HG03432 (cell line): ENCODE data around the gene CCR1.
A peak's percentile ranks its signal among the peaks of the same experiment; 100 is the strongest.

Experiments
- ATAC-seq: cut with Tn5 transposase; IDR thresholded peaks from one replicate; pipeline ENCODE4 v1.9.1; 2021; ENCODE audit warnings: mild to moderate bottlenecking, moderate library complexity; ENCODE audit not compliant: unreplicated experiment

The CCR1 gene

DNA sequence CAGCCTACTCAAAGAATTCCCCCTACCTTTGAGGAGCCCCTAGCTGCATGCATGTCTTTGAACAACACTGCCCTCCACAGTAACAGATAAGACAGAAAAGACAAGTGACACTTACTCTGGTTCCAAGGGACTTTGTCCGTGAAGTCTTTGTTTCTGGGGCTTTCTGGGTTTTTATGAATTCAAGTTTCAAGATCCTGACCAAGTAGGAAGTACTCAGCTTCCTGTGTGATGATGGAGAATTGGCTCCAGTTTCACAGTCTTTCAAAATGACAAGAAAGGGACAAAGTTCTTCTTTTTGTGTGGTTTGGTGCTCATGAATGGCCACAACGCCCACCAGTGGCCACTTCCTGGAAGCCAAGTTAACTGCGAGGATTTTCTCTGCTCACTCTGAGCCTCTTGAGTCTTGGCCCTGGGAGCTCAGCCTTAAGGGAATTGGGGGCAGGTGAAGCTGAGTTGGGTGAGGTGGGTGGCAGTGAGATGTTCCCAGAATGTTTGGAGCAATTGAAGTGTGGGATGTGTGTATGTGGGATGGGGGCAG is at the start of gene CCR1:
TSS of gene CCR1 (minus strand) at position 147 of the 538 bp plus-strand sequence. CDS start 4,000 bp downstream, outside the sequence.
- peak; percentile 61 for ATAC-seq

DNA sequence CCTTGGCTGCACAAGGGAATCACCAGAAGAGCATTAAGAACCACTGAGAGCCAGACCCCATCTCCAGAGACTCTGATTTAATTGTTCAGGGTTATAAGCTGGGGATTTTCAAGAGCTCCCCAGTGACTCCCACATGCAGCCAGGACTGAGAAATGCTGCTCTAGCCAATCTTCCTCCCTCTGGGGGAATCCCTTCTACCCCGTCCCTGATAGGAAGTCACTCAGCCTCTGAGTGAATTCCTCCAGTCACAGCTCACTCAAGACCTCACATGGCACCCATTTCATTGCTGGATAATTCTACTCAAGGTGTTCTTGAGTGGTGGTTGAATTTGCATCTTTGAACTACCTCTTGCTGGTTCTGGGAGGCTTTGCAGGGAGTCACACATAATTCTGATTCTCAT is 44.9 kb upstream of the CCR1 start:
- no peak for ATAC-seq

DNA sequence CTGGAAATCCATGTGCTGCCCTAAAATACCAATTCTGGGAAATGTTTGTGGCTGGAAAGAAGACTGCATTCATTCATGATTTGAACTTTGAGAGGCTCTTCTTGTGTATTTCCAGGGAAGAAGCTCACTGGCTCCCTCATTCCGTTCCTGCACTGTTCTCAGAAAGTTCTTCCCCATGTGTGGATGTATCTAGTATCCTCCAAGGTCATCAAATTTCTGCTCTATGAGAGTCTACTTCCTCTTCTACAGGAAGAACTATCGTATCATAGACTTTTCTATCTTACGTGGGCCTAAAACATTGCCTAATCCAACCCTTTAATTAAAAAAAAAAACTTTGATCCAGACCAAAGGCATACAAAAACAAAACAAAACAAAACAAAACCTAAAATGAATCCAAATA is 37.0 kb upstream of the CCR1 start:
- no peak for ATAC-seq

DNA sequence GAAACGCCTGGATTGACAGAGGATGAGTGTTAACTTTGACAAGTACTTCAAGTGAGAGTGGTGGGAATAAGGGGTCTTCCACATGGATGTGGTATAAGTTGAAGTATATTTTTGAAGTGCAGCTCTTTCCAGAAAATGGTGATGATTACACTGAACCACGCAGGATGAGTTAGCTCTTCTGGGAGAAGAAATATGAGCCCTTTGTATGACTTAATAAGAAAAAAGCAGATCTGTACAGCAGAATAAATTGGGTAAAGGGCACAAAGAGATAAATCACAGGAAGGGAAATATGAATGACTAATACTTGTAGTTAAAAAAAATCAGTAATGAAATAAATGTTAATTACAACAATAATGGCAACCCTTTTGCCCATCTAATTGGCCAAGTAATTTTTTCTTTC is 35.4 kb upstream of the CCR1 start:
- ATAC-seq = no peak

DNA sequence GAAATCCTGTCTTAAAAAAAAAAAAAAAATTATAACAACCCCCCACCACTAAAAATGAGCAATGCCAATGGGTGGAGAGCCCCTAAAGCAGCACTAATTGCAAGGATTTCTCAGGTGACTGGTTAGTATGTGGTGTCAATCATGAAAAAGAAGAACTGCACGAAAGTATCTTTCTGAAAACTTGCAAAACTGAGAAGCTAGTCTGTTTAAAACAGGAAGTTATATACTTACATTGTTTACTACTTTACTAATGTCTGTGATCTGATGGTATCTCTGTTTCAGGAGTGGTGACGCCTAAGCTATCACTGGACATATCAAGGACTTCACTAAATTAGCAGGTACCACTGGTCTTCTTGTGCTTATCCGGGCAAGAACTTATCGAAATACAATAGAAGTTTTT is 34.0 kb upstream of the CCR1 start, which contains the start of gene CCR3:
TSS of gene CCR3 (plus strand) at position 341 of the 400 bp plus-strand sequence. CDS start 22,699 bp downstream, outside the sequence.
- no peak for ATAC-seq

DNA sequence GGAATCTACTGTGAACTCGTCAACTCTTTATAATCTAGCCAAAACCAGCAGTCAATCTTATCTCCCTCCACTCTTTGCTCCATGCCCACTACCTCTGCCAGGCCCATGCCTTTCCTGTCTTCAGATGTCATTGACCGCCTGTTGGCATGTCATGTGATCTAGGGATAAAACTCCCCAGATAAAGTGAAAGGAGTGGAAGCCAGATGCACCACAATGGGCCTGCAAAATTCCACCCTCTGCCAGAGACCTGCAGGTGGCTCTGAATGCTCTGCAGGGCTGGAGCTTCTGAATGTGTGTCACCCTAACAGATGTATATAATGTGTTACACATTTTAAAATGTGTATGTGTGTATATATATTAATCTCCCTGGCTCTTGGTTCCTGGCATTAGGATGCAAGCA is 31.8 kb upstream of the CCR1 start:
- ATAC-seq = no peak

DNA sequence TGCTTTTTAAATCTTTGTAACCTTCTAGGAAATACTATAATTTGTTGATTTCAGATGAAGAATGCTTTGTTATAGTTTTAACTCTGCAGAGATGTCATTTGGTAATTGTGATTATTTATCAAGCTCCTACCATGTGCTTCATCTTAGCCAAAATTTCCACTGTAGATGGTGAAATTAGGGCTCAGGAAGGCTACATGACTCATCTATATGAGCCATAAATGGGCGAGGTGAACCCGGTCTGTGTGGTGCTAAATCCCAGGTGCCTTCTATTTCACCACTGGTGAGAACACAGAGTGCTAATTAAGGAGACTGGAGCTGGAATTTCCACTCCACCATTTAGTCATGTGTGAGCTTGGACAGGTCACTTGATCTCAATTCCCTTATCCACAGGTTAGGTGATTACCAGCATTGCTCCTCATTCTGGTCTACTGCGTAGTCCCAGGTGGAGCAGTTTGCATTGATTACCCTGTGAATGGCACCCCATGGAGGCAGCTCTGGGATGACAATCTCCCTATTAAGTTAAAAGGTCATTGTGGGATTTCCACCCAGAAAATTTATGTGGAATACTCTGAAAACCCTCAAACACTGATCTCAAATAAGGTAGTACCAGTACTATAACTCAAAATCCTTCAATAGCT is 31.3 kb upstream of the CCR1 start:
- ATAC-seq = no peak

DNA sequence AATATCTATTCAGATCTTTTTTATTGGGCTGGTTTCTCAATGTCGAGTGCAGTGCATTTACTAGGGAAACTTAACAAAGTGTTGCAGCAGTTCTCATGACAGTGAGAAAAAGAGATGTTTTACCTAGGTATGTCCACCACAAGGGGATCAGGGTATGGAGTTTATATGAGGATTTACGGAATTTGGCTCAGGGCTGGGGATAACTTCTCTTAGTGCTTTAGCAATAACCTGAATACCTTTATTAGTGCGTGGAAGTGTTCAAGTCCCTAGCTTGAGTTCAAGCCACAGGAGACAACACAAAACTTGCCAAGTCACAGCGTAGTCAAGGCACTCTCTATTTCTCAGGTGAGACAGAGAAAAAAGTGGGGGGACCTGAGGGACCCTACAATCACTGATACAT is 30.3 kb upstream of the CCR1 start:
- ATAC-seq = no peak

DNA sequence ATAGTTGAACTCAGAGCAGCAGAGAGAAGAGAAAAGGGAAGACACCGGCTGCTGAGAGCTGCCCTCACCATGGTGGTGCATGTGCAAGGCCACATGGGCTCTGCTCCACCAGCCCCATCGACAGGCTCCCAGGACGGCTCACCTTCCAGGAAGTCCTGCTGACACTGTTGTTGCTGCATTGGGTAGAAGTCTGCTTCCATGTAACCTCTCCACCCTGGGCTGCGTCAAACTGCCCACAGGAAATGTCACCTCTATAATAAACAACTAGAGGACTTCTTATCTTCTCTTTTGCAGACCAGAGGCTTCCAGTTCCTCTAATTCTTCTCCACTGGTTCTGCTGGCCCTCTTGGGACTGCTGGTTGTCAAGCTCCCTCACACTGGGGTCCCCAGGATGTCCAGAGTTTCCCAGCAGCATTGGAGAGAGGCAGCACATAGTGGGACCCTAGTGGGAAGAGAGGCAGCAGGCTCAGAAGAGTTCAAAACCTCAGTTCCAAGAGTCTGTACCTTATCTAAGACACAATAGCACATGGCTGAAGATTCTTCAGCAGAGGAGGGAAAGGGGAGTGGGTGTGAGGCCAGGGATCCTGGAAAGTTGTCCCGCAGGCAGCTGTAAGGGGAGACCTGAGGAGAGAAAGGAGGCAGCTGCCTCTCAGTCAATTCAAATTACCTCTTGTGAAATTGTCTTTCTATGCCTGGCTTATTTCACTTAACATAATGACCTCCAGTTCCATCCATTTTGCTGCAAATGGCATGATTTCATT is 28.4 kb upstream of the CCR1 start:
- no peak for ATAC-seq

DNA sequence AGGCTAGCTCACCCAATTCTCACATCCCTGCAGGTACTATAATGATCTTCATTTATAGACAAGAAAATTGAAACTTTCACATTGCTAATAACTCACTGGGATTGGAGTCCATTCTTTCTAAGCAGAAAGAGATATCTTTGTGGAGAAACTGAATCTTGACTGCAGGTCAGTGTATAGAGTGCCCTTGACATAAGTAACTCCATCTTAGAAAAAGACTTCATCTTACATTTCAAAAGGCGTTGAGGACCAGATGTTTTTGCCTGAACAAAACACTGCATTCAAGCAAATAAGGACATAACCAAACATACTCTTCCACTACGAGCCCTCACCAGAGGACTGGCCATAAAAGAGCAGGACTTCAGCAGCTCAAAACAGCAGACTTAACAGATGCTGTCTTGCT is 27.3 kb upstream of the CCR1 start:
- no peak for ATAC-seq

DNA sequence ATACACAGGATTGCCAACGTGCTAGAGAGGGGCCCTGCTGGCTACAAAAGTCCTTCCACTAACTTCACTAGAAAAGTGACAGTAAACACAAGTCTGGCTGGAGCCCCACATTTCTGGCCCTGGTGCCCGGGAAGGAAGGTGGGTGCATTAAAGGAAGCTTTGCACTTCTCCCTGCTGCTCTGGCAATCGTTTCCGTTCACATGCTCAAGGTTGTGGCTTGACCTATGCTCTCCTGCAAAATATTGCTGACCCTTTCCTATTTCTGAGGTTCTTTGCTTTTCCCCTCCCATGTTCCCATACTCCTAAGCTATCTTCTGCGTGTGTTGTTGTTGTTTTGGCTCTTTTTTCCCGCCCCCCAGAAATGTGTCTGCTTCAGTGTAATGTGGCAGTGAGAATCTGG is 25.1 kb upstream of the CCR1 start:
- no peak for ATAC-seq

DNA sequence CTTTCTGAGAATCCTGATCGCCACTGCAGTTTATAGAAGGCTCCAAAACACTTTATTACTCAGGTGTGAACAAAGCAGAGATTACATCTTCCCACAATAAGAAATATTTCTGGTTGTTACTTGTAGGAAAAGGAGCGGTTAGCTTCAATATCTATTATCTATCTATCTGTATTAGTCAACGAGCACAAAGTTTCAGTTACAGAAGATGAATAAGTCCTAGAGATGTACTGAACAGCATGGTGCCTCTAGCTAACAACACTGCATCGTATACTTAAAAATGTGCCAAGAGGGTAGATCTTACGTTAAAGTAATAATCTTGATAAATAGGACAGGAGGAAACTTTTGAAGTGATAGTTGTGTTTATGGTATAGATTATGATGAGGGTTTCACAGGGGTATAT is 23.2 kb upstream of the CCR1 start:
- no peak for ATAC-seq

DNA sequence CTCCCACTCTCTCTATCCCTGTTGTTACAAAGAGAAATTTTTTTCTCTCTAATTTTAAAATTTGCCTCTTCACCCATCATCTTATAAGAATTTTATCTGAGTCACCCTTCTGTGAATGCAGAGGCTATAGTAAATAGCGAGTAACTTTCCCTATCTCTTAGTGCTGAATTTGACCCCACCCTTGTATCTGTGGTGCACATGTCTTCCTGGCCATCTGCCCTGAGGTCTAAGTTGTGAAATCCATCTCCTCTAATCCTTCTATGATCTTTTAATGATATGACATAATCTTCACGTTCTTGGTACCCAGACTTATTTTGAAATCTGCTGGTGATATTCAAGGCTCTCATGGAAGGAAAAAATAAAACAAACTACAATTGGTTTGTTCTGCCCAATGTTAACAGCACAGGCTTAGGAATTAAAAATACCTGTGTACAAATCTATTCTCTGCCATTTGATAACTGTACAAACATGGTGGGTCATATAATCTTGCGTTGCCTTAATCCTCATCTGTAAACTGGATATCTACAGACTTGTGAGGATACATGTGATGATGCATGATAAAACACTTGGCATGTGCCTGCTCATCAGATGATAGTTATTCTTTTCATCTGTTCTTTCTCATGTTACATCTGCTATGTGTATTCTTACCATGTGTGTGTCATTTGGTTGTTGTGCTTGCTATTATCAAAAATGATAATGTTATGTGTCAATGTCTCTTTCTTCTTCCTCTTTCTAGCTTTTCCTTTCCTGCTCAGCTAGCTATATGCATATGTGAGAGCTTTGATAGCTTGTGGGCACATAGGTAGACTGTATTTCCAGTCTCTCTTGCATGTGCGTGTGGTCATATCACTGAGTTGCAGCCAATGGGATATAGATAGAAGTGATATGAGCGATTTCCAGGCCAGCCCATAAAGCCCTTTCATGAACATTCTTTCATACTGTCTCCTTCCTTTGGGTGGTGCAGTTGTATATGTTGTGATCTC is 20.4 kb upstream of the CCR1 start:
- ATAC-seq = no peak

DNA sequence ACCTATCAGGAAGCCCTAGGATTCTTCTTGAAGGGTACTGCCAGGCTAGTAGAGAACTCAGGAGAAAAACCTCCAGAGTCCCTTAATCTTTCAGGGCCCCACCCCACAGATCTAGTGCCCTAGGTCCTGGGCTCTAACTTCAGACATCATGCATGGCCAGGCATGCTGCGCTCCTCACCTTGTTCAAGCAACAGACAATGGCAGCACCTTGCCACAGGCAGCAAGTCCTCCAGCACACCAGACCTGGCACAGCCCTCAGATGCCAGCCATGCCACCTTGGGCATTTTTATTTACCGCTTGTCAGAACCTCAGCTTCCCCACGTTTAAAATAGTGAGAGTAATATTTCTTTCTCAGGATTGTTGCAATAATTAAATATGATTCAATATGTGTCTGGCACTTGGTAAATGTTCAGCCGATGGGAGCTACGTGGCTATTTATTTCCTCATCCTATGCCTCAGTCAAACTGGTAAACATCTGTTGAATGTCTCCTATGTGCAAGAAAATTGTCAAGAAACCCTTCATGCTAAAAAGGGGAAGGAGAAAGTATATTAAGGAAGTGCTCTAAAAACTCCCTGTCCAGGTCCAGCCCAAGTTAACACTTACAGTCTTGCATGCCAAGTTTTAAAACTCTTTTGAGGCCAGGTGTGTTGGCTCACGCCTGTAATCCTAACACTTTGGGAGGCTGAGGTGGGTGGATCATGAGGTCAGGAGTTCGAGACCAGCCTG is 14.5 kb upstream of the CCR1 start:
- ATAC-seq = no peak

DNA sequence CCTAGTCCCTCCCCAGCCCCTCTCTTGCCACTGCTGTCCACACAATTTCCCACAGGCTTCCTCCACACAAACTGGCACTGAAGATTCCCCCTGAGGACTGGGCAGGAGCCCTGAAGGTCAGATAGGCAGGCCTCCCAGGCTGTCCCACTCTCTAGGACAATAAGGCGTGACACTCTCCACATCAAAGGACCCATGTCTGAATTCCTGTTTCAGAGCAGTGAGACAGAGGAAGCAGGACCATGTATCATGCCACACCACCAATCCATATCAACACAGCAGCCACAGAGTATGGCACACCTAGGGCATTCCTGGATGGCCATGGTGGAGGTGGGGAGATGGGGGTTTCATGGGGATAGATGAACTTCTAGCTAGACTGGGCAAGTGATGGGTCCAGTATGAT is 13.8 kb upstream of the CCR1 start:
- no peak for ATAC-seq

DNA sequence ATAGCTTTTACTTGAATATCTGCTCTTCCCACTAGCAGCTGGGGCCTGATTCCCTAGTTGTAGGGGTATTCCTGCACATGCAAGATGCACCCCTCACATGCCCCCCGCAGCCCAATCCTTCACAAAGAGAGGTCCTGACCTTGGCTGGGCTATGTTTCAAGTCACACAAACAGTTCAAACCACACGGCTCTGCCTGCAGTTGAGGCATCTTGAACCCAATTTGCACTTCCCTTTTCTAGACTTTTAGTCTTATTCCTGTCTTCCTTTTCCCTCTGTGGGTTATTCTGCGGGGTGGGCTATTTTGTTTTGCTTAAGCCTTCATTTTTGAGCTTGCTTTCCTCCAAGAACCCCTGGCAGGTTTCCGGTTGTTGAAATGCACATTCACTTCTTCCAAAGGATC is 13.3 kb upstream of the CCR1 start:
- no peak for ATAC-seq

DNA sequence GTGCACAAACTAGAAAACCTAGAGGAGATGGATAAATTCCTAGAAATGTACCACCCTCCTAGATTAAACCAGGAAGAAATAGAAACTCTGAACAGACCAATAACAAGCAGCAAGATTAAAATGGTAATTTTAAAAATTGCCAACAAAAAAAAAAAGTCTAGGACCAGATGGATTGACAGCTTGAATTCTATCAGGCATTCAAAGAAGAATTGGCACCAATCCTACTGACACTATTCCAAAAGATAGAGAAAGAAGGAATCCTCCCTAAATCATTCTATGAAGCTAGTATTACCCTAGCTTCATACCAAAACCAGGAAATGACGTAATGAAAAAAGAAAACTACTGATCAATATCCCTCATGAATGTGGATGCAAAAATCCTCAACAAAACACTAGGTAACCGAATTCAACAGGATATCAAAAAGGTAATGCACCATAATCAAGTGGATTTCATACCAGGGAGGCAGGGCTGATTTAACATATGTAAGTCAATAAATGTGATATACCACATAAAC is 10.1 kb upstream of the CCR1 start:
- no peak for ATAC-seq

DNA sequence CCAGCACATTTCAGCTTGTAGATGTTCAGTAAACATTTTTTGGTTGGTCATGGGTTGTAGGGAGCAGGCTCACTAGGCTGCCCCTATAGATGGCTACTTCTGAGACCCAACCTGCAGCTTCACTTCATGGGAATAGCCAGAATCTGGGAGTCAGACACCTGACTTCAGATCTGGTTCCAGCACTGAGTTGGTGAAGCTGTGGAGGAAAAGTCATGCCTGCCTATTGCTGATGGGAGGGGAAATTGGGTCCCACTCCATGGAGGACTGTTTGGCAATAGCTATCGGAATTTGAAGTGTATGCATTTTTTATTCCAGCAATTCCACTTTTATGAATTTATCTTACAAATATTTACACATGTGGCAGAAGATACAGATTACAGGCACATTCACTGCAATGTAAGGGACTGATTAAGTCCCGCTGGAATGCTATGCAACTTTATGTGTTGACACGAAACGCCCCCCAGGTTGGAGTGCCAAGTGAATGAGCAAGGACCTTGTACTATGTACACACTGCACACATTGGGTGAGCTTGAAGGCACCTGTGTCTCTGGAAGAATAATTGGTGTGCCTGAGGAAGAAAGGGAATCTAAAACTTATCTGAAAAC is 7.8 kb upstream of the CCR1 start:
- no peak for ATAC-seq

DNA sequence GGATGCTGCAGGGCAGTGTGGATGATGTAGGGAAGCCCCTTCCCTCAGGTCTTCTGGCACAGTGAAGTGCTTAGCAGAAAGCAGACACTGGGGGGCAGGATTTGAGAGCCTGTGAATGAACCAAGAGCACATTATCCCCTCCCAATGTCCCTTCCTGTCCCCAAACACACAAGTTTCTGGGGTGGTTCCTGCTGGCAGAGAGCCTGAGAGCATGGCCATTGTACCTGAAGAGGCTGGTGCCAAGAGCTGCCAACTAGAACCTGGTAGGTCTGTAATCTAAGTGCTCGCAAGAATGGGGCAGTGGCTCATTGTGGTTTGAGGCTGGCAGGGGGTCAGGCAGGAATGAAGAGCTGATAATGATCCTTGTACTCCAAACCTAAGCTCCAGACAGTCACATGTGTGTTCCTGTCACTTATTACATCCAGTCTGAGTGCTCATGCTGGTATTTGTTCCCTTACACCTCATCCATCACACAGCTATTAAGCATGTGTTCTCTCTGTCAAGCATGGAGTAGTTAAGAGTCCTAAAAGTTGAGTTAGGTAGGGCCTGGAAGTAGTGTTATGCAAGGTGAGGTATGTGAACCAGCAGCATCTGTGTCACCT is 6.7 kb upstream of the CCR1 start:
- ATAC-seq = no peak
